Prostate gland (tissue), 2 donors: ENCODE data around the gene KLF15. TPM values are rescaled to one million over a fixed set of nuclear protein-coding genes. Genes with fewer than 3 reads are reported as not detected.

Experiments
- DNase-seq: peaks from one replicate; pipeline ENCODE4 v3.0.0-alpha.2; 2019; ENCODE audit warnings: low spot score
- H3K27ac ChIP-seq, 2 donors: fragments of 200-600 bp; sonication (generic); 2 replicates each; pipeline ENCODE4 v1.5.1; 2017 to 2019
- H3K27me3 ChIP-seq: fragments of 200-600 bp; sonication (generic); replicated peaks from 2 replicates; pipeline ENCODE4 v1.5.1; 2019; ENCODE audit not compliant: insufficient read depth
- H3K36me3 ChIP-seq, 2 donors: fragments of 200-600 bp; sonication (generic); 1 replicate in 1 of 2; 2 replicates in 1 of 2; pipeline versions ENCODE4 v1.5.1 to v1.8.1; 2017 to 2019
- H3K4me1 ChIP-seq: fragments of 200-600 bp; sonication (generic); replicated peaks from 2 replicates; pipeline ENCODE4 v1.5.1; 2019
- H3K4me3 ChIP-seq, 2 donors: fragments of 200-600 bp; sonication (generic); 2 replicates each; pipeline ENCODE4 v1.5.1; 2017 to 2019
- H3K9me3 ChIP-seq: fragments of 200-600 bp; sonication (generic); 2 replicates; pipeline ENCODE4 v1.5.1; 2017
- POLR2A ChIP-seq: fragments of 450-650 bp; IDR thresholded peaks from one replicate; pipeline ENCODE4 v1.6.1; 2016; ENCODE audit warnings: antibody characterized with exemption, mild to moderate bottlenecking
- POLR2AphosphoS5 ChIP-seq: sonication (generic); formaldehyde crosslinking; IDR thresholded peaks from one replicate; pipeline ENCODE4 v1.6.1; 2017; ENCODE audit warnings: antibody characterized with exemption
- WGBS: methylation state at CpG from one replicate; pipeline ENCODE4 v1.1.5; 2018; 5-methylcytosine and 5-hydroxymethylcytosine counted together
- intact Hi-C: fragments of 100-400 bp; cut with DNase I; formaldehyde crosslinking; loops from one replicate; pipeline ENCODE4 v1.14.2; 2022
- total RNA-seq, 2 donors: library from RNA; depleted of rRNA; stranded (reverse); fragments of >200 nt; gene quantifications; one replicate each; pipeline ENCODE4 v1.1.0, GENCODE V29; 2016
- TF ChIP-seq, protein P1 (sequence below), 4 experiments: fragments of 200-600 bp in 2 of 4; fragments of 450-650 bp in 2 of 4; sonication (generic) in 2 of 4; IDR thresholded peaks; 1 replicate in 3 of 4; 2 replicates in 1 of 4; pipeline ENCODE4 v1.5.1; 2016 to 2019; ENCODE audit warnings: antibody characterized with exemption in 4 of 4, mild to moderate bottlenecking in 2 of 4, moderate library complexity in 2 of 4

Gene KLF15
- total RNA-seq, 2 donors from 2014 or later, result 52.7 to 72.6 TPM

DNA sequence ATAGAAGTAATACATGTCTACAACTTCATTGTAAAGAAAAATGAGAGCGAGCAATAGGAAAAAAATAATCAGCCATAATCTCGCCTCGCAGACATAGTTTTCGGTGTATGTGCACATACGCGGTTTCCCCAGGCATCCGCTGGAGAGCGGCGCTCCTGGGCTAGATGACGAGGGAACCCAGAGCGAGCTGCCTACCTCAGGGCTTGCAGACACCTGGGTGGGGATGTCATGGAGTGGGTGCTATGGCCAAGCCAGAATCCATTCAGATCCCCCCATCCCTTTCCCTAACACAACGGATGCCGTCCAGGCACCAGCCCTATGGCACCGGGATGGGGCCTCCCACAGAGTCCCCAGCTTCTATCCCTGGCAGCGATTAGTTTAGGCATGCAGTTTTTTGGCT is 33.0 kb upstream of the KLF15 start:
- Histone ChIP-seq H3K27ac (no peak overlapping the region), H3K9me3 (no peaks in the 10 kb centered on the region), H3K4me3 (no peak overlapping the region), H3K4me1 (no peaks in the 10 kb centered on the region), H3K27me3 (no peaks in the 10 kb centered on the region), H3K36me3 (no peaks in the 10 kb centered on the region)
- intact Hi-C loops, result no loop called here
- WGBS, result 95% methylated on average over 15 of the region's 15 CpGs
- TF ChIP-seq POLR2AphosphoS5, result no peak
- TF ChIP-seq, protein P1, sequence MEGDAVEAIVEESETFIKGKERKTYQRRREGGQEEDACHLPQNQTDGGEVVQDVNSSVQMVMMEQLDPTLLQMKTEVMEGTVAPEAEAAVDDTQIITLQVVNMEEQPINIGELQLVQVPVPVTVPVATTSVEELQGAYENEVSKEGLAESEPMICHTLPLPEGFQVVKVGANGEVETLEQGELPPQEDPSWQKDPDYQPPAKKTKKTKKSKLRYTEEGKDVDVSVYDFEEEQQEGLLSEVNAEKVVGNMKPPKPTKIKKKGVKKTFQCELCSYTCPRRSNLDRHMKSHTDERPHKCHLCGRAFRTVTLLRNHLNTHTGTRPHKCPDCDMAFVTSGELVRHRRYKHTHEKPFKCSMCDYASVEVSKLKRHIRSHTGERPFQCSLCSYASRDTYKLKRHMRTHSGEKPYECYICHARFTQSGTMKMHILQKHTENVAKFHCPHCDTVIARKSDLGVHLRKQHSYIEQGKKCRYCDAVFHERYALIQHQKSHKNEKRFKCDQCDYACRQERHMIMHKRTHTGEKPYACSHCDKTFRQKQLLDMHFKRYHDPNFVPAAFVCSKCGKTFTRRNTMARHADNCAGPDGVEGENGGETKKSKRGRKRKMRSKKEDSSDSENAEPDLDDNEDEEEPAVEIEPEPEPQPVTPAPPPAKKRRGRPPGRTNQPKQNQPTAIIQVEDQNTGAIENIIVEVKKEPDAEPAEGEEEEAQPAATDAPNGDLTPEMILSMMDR (IDR thresholded peaks at IDR 0.05), result no peak
- no peak for TF ChIP-seq POLR2A
- DNase-seq, result no peak

DNA sequence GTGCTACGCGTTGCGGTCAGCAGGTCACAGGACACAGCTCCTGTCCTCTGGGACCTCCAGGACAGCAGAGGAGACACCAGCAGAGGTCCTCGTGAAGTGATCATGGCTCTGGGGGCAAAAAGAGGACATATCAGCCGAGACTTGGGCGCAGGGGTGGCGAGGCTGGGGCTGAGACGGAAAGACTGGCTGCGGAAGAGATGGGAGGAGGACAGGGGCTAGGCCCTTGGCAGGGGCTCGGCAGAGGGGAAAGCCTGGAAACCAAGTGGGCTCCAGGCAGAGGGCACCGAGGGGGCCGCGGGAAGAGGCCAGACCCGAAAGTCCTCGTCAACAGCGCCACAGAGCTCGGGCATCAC is 32.6 kb upstream of the KLF15 start:
- H3K9me3 ChIP-seq, result no peaks in the 10 kb centered on the region
- H3K36me3 ChIP-seq, result no peaks in the 10 kb centered on the region
- no peaks in the 10 kb centered on the region for H3K27me3 ChIP-seq
- H3K27ac ChIP-seq, result no peak overlapping the region
- no peaks in the 10 kb centered on the region for H3K4me1 ChIP-seq
- TF ChIP-seq POLR2AphosphoS5, result no peak
- TF ChIP-seq, protein P1 (IDR thresholded peaks at IDR 0.05), result no peak
- no peak for TF ChIP-seq POLR2A
- no peak overlapping the region for H3K4me3 ChIP-seq
- 71% methylated on average over 17 of the region's 17 CpGs for WGBS
- intact Hi-C loops, result loop anchor here (1.0 to 5.0 kb wide), 3 partner anchors 33 to 257 kb away; no protein-coding TSS in a partner anchor
- no peak for DNase-seq

DNA sequence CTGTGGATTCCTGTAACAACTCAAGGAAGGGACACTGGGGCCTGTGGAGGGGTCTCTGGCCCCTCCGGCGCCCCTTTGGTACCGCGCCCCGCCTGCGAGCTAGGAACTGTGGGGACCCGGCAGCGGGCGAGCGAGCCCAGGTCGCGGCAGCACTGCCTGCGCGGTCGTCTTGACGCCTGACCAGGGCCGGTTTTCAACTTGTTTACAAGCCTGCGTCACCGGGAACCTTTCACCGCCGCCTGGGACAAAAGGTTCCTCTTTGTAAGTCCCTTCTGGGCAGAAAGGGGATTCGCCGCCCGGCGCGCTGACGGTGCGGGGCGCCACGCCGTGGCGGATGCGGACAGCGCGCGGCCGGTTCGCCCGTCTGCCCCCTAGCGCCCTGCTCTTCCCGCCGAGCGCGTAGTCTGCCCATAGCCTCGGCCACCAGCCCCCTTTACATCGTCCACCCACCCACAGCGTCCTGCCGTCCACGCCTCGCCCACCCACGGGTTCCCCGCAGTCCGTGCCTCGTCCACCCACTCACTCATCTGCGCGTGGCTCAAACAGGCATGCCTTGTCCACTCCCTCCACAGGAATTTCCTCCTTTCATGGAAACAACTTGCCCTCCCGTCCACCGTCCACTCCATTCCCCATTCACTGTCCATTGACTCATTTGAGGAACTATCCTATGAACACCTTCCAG is 32.0 kb upstream of the KLF15 start:
- H3K36me3 ChIP-seq, result no peaks in the 10 kb centered on the region
- TF ChIP-seq, protein P1 (IDR thresholded peaks at IDR 0.05), result peak; percentile 92 to 99 (median 98)
- TF ChIP-seq POLR2AphosphoS5, result peak; percentile 88
- peak; percentile 56 for TF ChIP-seq POLR2A
- intact Hi-C loops, result loop anchor here (1.0 to 5.0 kb wide), 3 partner anchors 33 to 257 kb away; no protein-coding TSS in a partner anchor
- no peaks in the 10 kb centered on the region for H3K4me1 ChIP-seq
- peak overlapping the region; percentile 36 to 65 for H3K27ac ChIP-seq
- 3% methylated on average over 58 of the region's 58 CpGs for WGBS
- no peaks in the 10 kb centered on the region for H3K27me3 ChIP-seq
- no peaks in the 10 kb centered on the region for H3K9me3 ChIP-seq
- H3K4me3 ChIP-seq, result peak overlapping the region; percentile 16 to 20
- DNase-seq, result peak; percentile 92

DNA sequence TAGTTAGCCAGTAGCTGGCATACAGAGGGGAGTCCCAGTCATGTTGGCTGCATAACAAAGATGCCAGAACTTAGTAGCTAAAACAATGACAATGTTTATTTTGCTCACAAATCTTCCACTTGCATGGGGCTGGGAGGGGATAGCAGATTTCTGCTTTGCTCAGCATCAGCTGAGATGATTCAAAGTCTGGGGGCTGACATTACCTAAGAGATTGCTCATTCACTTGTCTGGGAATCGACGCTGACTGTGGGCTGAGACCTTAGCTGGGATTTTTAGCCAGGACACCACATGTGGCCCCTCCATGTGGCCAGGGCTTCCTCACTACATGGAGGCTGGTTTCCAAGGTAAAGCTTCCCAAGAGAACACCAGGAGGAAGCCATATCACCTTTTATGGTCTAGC is 24.8 kb upstream of the KLF15 start:
- TF ChIP-seq POLR2A, result no peak
- TF ChIP-seq, protein P1 (IDR thresholded peaks at IDR 0.05), result no peak
- no peak for TF ChIP-seq POLR2AphosphoS5
- H3K4me3 ChIP-seq, result no peak overlapping the region
- no peaks in the 10 kb centered on the region for H3K4me1 ChIP-seq
- no peak overlapping the region for H3K27ac ChIP-seq
- intact Hi-C loops, result no loop called here
- DNase-seq, result no peak
- 44% methylated on average over 2 of the region's 2 CpGs for WGBS
- no peaks in the 10 kb centered on the region for H3K9me3 ChIP-seq
- no peaks in the 10 kb centered on the region for H3K27me3 ChIP-seq
- H3K36me3 ChIP-seq, result no peaks in the 10 kb centered on the region
